Small intestine (tissue), 16 donors: ENCODE results near the gene ZNF730. TPM values are rescaled to one million over a fixed set of nuclear protein-coding genes. Genes with fewer than 3 reads are reported as not detected.
"Not testable (repeated sequence)": the region's sequence is repeated elsewhere in the genome, so short reads cannot be mapped to it uniquely, and the experiment has no call there.

ENCODE experiments used
- DNase-seq, 2 donors: peaks; one replicate each; pipeline versions ENCODE4 v3.0.0 to v3.0.0-alpha.2; 2013
- FAIRE-seq: peaks from 2 replicates; lab custom pipeline; 2012; peaks lifted over from hg19 to GRCh38; lab: Jason Lieb, UNC
- H3K27ac ChIP-seq, 3 donors: one replicate each; pipeline ENCODE4 v1.5.1; 2013; ENCODE audit warnings: low read length in 2 of 3, mild to moderate bottlenecking in 2 of 3, control low read depth in 1 of 3, inconsistent platforms in 1 of 3, low read depth in 1 of 3, moderate library complexity in 1 of 3
- H3K27me3 ChIP-seq, 3 donors: one replicate each; pipeline ENCODE4 v1.6.1; 2013; ENCODE audit warnings: low read length in 3 of 3, inconsistent platforms in 1 of 3; ENCODE audit not compliant: control insufficient read depth in 3 of 3, insufficient read depth in 3 of 3
- H3K36me3 ChIP-seq, 3 donors: one replicate each; pipeline ENCODE4 v1.6.1; 2013; ENCODE audit warnings: low read length in 3 of 3, inconsistent platforms in 1 of 3, low read depth in 1 of 3, mild to moderate bottlenecking in 1 of 3, moderate library complexity in 1 of 3; ENCODE audit not compliant: control insufficient read depth in 3 of 3, insufficient read depth in 2 of 3
- H3K4me1 ChIP-seq, 3 donors: one replicate each; pipeline ENCODE4 v1.6.1; 2013; ENCODE audit warnings: low read length in 2 of 3, inconsistent platforms in 1 of 3, low read depth in 1 of 3, mild to moderate bottlenecking in 1 of 3, moderate library complexity in 1 of 3; ENCODE audit not compliant: control insufficient read depth in 3 of 3, insufficient read depth in 2 of 3
- H3K4me3 ChIP-seq, 3 donors: one replicate each; pipeline ENCODE4 v1.5.1; 2013; ENCODE audit warnings: low read length in 3 of 3, control low read depth in 1 of 3, inconsistent platforms in 1 of 3, low read depth in 1 of 3, mild to moderate bottlenecking in 1 of 3, moderate library complexity in 1 of 3
- H3K9me3 ChIP-seq, 2 donors: one replicate each; pipeline ENCODE4 v1.6.1; 2013; ENCODE audit warnings: low read depth in 1 of 2, low read length in 1 of 2; ENCODE audit not compliant: control insufficient read depth in 2 of 2, insufficient read depth in 1 of 2
- WGBS, 3 donors: extraction: QIAGEN DNeasy Blood & Tissue Kit; methylation state at CpG; one replicate each; pipeline ENCODE4 v1.1.7; 2013; 5-methylcytosine and 5-hydroxymethylcytosine counted together
- long read RNA-seq, 10 donors: transcript quantifications; one replicate each; lab custom pipeline, GENCODE V29; 2026
- polyA plus RNA-seq, 4 donors: library from polyadenylated mRNA; stranded (reverse) in 3 of 4; unstranded in 1 of 4; fragments of 200-250 nt in 3 of 4; fragments of 120-200 nt in 1 of 4; gene quantifications; one replicate each; pipeline versions ENCODE4 v1.2.1 to v1.2.3, GENCODE V29; 2013
- donor health status: healthy with polysubstance abuse.
- donor health status: control.
- donor health status: control.
- donor health status: Bipolar disorder and iron deficiency.
- donor health status: healthy.

Gene ZNF730
- 1 to 10 TPM in 1 of 4 donors, under 1 TPM in 1, not detected in 2; 0.07 to 2.2 TPM for polyA plus RNA-seq
- long read RNA-seq, donor 1, result 0 reads
- long read RNA-seq, donor 2, result 0 reads
- long read RNA-seq, donor 3, result 0 reads
- long read RNA-seq, donor 4, result 0 reads
- long read RNA-seq, donor 5, result 0 reads
- long read RNA-seq, donor 6, result 0 reads
- long read RNA-seq, donor 7, result 0 reads
- long read RNA-seq, donor 8, result 0 reads
- long read RNA-seq, donor 9, result 0 reads
- long read RNA-seq, donor 10, result 0 reads

DNA sequence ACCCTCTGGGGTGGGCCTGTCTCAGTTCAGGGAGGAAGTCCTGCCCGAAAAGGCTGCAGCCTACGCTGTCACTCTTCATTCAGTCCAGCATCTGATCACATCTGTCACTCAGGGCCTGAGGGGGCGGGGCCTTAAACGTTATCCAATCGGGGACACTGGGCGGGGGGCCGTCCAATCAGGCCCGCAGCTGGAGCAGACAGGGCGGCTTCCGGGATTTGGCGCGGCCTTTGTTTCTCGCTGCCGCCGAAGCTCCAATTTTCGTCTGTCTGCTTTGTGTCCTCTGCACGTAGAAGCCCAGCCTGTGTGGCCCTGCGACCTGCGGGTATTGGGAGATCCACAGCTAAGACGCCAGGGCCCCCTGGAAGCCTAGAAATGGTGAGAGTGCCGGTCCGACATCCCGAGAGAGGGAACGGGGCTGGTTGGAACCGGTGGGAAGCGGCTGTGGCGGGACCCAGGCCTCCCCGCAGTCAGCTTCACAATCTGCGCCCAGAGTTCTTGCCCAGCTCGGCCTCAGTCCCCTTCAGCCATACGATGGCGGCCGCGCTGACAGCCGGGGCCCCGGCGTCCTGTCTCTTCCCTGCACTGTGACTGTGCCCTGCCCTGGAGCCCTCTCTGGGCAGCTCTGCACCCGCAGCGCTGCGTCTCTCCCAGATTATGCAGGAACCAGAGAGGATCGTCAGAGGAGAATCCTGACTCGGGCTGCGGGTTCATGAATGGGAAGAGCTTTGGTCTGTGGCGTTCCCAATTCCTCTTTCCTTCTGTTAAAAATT lies at the start of gene ZNF730:
TSS of gene ZNF730 (plus strand) at position 224 of the 770 bp plus-strand sequence. CDS start at position 373, 149 bp downstream.
- H3K27ac ChIP-seq, result peak within 1 kb of the TSS in 1 of 3 donors; percentile 47

DNA sequence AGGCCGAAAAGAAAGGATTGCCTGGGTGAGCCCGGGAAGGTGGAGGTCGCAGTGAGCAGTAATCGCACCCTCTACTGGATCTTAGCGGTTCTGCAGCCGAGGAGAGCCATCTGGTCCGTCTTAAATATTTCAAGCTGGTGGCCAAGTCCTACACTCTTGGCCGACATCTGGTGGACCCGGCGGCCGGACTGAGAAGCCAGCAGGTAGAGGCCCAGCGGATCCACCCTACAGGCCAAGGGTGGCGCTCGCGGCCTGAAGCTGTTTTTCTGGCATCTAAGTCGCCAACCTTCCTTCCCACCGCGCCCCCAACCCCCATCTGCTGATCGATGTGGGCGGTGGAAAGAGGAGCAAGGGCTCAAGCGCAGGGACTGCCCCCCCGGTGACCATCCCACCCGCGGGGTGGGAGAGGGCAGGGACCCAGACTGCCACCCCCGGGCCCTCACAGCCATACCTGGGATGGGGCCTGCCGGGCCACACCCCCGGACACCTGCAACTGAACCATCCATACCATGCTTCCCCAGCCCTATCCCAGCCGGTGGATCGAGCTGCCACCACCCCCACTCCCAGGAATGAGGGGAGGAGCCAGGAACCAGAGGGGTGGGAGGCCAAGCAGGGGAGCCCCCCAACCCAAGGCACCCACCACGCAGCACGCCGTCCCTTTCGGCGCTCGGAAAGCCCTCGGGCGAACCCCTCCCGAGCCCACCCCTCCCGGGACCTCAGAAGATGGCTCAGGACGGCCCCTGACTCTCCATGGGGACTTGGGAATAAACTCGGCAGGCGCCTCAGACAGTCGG lies 46.3 kb upstream of the ZNF730 start:
- Histone ChIP-seq H3K27me3 (peaks cover 0 to 9% (median 0%) of the 10 kb centered on the region in 3 donors), H3K36me3 (no peaks in the 10 kb centered on the region), H3K9me3 (peaks cover 0 to 3% of the 10 kb centered on the region in 2 donors), H3K27ac (no peak overlapping the region), H3K4me1 (no peaks in the 10 kb centered on the region), H3K4me3 (peak overlapping the region in 1 of 3 donors; percentile 29)
- DNase-seq (peak in 1 of 2 donors; percentile 65), FAIRE-seq (no peak)
- WGBS, 3 donors, result 8 to 28% (median 26%) methylated on average over 31 to 43 of the region's 43 CpGs

More for the DNA sequence above, at the start of gene ZNF730:
- Histone ChIP-seq H3K4me3 (peak within 1 kb of the TSS in 2 of 3 donors; percentile 35 to 58), H3K36me3 (no peaks in the 10 kb centered on the region), H3K4me1 (no peaks in the 10 kb centered on the region), H3K27me3 (no peaks in the 10 kb centered on the region), H3K9me3 (no peaks in the 10 kb centered on the region)
- no peak for FAIRE-seq
- WGBS, 3 donors, result 1 to 14% (median 11%) methylated on average over 40 to 44 of the region's 44 CpGs
- peak; percentile 1 to 93 for DNase-seq

DNA sequence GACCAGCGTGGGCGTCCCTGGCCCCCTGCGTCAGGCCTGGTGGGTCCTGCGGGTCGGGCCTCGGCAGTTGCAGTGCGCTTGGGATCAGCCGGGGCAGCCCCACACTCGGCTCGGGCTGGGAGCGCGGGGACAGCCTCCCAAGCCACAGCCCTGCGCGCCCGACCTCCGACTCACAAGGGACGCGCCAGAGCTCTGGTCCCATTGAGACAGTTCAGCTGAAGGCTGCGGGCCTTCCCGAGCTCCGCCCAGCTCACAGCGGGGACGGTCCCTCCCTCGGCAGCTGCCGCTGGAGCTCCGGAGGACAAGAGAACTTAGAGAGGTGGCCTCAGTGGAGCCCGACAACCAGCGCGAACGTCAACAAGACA lies 45.7 kb upstream of the ZNF730 start:
- WGBS, 3 donors, result 2 to 22% (median 16%) methylated on average over 25 to 30 of the region's 30 CpGs
- Histone ChIP-seq H3K9me3 (peaks cover 0 to 3% of the 10 kb centered on the region in 2 donors), H3K27ac (no peak overlapping the region), H3K27me3 (peaks cover 0 to 9% (median 0%) of the 10 kb centered on the region in 3 donors), H3K4me3 (peak overlapping the region in 1 of 3 donors; percentile 29), H3K36me3 (no peaks in the 10 kb centered on the region), H3K4me1 (no peaks in the 10 kb centered on the region)
- FAIRE-seq (no peak), DNase-seq (peak in 1 of 2 donors; percentile 68)

DNA sequence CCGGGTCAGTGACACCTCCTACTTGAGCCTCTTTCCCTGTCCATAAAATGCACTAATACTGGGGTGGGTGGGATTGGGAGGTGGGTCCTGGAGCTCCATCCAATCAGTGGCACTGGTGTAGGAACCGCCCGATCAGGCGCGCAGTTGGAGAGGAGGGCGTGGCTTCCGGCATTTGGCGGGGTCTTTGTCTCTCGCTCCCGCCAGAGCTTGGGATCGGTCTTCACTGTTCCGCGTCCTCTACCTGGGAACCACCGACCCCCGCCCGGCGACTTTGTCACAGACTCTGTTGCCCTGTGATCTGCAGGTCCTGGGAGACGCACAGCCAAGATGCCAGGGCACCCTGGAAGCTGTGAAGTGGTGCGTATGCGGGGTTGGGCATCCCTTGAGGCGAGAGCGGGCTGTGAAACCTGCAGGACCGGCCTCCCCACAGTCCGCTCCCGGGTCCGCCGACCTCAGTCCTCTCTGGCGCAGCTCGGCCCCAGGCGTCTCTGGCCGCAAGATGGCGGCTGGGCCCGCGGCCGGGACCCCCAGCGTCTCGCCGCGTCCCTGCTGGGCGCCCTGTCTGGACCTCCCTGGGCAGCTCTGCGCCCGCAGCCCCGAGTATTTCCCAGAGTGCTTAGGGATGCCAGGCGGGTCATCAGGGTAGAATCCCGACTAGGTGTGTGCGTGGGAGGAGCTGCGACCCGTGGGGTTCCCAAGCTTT lies 41.6 kb upstream of the ZNF730 start:
- peak overlapping the region in 1 of 3 donors; percentile 66 for H3K27ac ChIP-seq
- 1 to 18% (median 16%) methylated on average over 48 of the region's 48 CpGs for WGBS, 3 donors
- peak overlapping the region; percentile 30 to 64 (median 36) for H3K4me3 ChIP-seq
- no peaks in the 10 kb centered on the region for H3K9me3 ChIP-seq
- peak; percentile 1 to 88 for DNase-seq
- H3K36me3 ChIP-seq, result no peaks in the 10 kb centered on the region
- H3K27me3 ChIP-seq, result peaks cover 0 to 9% (median 0%) of the 10 kb centered on the region in 3 donors
- FAIRE-seq, result no peak
- H3K4me1 ChIP-seq, result no peaks in the 10 kb centered on the region

DNA sequence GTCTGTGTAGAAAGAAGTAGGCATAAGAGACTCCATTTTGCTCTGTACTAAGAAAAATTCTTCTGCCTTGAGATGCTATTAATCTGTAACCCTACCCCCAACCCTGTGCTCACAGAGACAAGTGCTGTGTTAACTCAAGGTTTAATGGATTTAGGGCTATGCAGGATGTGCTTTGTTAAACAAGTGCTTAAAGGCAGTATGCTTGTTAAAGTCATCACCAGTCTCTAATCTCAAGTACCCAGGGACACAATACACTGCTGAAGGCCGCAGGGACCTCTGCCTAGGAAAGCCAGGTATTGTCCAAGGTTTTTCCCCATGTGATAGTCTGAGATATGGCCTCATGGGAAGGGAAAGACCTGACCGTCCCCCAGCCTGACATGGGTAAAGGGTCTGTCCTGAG lies 39.0 kb upstream of the ZNF730 start:
- not testable (repeated sequence) for H3K27me3 ChIP-seq, H3K27ac ChIP-seq, DNase-seq, H3K9me3 ChIP-seq, FAIRE-seq, H3K4me3 ChIP-seq, H3K4me1 ChIP-seq, H3K36me3 ChIP-seq
- WGBS, 3 donors, result 43 to 74% (median 53%) methylated on average over 2 of the region's 2 CpGs

DNA sequence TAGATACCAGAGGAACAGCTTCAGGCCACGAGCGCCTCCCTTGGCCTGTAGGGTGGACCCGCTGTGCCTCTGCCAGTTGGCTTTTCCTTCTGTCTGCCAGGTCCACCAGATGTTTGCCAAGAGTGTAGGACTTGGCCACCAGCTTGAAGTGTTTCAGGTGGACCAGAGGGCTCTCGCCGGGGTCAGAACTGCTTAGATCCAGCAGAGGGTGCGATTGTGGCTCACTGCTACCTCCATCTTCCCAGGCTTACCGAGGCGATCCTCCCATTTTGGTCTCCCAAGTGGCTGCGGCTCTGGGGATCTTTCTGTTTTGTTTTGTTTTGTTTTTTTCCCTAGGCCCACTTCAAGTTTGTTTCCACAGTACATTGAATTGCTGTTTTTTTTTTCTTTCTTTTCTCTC lies 23.0 kb upstream of the ZNF730 start:
- WGBS, 3 donors, result 84 to 95% (median 88%) methylated on average over 9 of the region's 9 CpGs

DNA sequence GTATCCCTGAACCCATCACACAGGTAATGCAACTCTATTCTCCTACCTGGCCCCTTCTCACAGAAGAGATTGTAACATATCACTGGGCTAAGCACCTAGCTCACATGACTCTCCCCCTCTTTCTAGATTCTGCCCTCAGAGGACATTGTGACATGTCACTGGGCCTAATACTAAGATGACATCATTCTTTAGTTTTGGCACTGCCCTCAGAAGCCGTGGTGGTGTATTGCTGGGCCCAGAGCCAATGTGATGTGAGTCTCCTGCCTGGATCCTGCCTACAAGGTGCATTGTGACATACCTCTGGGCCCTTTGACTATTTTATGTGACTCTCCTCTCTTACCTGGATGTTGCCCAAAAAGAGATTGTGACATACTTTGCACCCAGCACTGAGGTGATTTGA lies 21.4 kb upstream of the ZNF730 start:
- no peak for FAIRE-seq
- no peak overlapping the region for H3K27ac ChIP-seq
- H3K36me3 ChIP-seq, result peaks cover 0 to 5% (median 0%) of the 10 kb centered on the region in 3 donors
- no peak overlapping the region for H3K4me3 ChIP-seq
- WGBS, 3 donors, result 76 to 79% (median 76%) methylated on average over 1 of the region's 1 CpG
- H3K27me3 ChIP-seq, result no peaks in the 10 kb centered on the region
- no peaks in the 10 kb centered on the region for H3K4me1 ChIP-seq
- H3K9me3 ChIP-seq, result peaks cover 0 to 22% of the 10 kb centered on the region in 2 donors
- DNase-seq, result no peak

More for the DNA sequence above, 23.0 kb upstream of the ZNF730 start:
- H3K36me3 ChIP-seq, result peaks cover 0 to 5% (median 0%) of the 10 kb centered on the region in 3 donors
- no peak overlapping the region for H3K27ac ChIP-seq
- no peak for FAIRE-seq
- H3K9me3 ChIP-seq, result peaks cover 0 to 32% of the 10 kb centered on the region in 2 donors
- no peak overlapping the region for H3K4me3 ChIP-seq
- H3K27me3 ChIP-seq, result no peaks in the 10 kb centered on the region
- H3K4me1 ChIP-seq, result no peaks in the 10 kb centered on the region
- no peak for DNase-seq
